Stimulated activated CD4-positive, alpha-beta T cell treated with anti-CD3 and anti-CD28 coated beads, Interleukin-15, amount 100 ng/mL, for 24 hours (primary cell): Measurements from ENCODE around the gene TOGARAM2.

Experiments
- DNase-seq: peaks from one replicate; pipeline ENCODE4 v3.0.0-alpha.2; 2020

Gene TOGARAM2

GRCh38 chr2:29000481-29000880, 19.4 kb downstream of the TOGARAM2 start:
- peak; percentile 29 for DNase-seq

GRCh38 chr2:29000956-29001355, 19.9 kb downstream of the TOGARAM2 start:
- DNase-seq, result no peak

DNA sequence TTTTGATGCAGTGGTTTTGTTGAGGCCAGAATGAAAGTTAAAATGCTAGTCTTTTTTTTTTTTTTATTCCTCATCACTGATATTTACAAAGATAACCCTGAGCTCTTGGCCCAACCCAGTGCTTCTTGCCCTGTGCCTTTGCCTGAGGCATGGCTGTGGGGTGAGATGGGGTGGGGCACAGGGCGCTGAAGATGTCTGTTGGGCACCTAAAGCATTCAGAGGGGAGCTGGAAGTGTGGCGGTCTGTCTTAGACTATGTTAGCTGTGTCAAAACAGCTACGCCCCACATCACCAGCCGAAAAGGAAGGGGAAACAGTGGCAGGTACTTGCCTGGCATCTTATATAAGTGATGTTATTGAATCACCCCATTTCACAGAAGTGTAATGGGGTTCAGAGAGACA, 20.7 kb downstream of the TOGARAM2 start:
- no peak for DNase-seq

DNA sequence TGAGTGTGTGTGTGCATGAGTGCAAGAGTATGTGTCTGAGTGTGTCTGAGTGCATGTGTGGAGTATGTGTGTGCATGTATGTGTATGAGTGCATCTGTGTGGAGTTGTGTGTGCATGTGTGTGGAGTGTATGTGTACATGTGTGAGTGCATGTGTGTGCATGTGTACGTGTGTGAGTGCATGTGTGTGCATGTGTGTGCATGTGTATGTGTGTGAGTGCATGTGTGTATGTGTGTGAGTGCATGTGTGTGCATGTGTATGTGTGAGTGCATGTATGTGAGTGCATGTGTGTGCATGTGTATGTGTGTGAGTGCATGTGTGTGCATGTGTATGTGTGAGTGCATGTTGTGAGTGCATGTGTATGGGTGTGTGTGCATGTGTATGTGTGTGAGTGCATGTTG, 23.7 kb downstream of the TOGARAM2 start:
- DNase-seq, result no peak

- no peak for DNase-seq
Observed at GRCh38 chr2:29005331-29005730, 24.2 kb downstream of the TOGARAM2 start.

- no peak for DNase-seq
Observed at GRCh38 chr2:29006092-29006979, 25.2 kb downstream of the TOGARAM2 start.

DNA sequence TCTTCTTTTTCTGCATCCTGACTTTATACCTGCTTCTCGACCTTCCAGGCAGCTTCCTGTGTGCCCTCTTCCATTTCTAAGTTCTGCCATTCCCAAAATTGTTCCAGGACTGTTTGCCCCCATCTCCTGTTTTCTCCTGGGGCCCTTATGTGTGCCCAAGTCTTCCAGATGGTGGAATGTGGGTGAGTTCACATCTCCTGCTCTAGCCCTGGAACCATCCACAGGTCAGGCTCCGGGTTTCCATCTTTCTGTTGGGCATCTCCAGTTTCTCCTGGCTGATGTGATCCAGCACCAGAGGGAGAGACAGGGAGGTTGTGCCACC, 25.8 kb downstream of the TOGARAM2 start:
- no peak for DNase-seq

- no peak for DNase-seq
Observed at GRCh38 chr2:29009270-29009669, 28.2 kb downstream of the TOGARAM2 start.

DNA sequence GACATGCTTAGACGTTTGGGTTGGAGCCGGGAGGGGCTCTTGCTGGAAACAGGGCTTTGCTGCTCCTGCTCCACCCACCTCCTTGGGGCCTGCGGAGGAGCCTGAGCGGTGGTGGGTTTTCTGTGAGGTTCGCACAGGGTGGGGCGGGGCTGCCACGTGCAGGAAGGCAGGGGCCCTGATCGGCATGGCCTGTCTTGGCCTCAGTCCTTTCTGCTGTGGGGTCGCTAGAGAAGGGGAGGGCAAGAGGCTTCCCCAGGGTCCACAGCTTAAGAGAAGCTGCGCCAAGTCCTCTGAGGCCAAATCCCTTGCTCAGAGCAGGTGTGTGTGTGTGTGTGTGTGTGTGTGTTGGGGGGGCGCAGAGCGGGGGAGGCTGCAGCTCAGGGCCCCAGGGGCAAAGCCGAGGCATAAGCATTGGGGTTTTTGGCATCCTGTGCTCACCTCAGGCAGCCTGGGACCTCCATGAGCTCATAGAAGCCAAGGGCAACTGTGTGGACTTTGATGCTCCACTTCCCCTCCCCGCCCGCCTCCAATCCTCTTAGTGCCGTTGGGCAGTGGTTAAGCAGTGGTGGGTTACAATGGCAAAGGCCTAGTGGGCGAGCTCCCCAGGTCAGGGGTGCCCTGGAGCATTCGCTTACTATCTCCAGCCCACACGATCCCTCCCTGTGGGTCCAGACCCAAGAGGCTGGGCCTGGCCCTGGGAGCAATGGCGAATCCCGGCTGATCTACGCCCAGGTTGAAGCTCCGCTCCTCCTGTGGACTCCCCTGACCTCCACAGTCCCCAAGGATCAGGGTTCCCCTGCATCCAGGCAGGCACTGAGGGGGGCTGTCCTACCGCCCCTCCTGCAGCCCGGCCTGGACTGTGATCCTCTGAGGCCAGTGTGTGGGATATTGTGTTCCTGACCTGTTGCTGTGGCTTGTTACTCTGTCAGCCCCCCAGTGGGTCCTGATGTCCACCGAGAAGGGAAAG, 28.9 kb downstream of the TOGARAM2 start:
- no peak for DNase-seq

- peak; percentile 47 for DNase-seq
Observed at GRCh38 chr2:29010946-29011345, 29.8 kb downstream of the TOGARAM2 start.

- DNase-seq, result peak; percentile 61
Observed at GRCh38 chr2:29011418-29012060, 30.4 kb downstream of the TOGARAM2 start.

- DNase-seq, result peak; percentile 21
Observed at GRCh38 chr2:29012211-29012681, 31.1 kb downstream of the TOGARAM2 start.

DNA sequence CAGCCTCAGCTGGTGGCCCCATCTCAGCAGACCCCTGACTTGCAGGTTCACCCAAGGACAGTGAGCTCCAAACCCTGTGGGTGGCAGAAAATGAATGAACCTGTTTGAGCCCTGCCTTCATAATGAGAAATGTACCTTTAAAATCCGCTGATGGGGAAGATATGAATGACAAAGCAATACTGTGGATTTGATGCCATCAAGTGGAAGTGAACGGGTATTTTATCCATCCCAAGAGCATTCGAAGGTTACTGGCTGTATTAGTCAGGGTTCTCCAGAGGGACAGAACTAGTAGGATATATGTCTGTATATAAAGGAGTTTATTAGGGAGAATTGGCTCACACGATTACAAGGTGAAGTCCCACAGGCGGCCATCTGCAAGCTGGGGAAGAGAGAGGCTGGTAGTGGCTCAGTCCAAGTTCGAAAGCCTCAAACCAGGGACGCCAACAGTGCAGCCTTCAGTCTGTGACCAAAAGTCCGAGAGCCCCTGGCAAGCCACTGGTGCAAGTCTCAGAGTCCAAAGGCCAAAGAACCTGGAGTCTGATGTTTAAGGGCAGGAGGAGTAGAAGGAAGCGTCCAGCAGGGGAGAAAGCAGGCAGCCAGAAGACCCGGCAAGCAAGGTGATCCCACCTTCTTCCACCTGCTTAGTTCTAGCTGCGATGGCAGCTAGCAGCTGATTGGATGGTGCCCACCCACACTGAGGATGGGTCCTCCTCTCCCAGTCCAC, 32.1 kb downstream of the TOGARAM2 start:
- DNase-seq, result no peak

DNA sequence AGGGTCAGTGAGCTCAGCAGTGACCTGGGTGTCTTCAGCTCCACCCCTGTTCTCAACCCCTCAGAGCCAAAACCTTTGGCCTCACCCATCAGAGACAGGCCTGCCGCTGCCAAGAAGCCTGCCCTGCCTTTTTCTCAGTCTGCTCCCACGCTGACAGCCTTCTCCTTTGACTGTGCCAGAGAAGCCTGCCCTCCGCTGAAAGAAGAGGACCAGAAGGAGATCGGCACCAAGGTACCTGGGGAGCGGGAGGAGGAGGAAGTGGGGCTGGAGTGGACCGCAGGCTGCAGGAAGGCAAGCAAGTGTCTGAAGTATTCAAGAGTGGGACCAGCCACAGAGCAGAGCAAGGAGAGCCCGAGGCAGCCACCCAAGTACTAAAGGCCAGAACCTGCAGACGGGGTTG, 33.2 kb downstream of the TOGARAM2 start:
- DNase-seq, result peak; percentile 42

DNA sequence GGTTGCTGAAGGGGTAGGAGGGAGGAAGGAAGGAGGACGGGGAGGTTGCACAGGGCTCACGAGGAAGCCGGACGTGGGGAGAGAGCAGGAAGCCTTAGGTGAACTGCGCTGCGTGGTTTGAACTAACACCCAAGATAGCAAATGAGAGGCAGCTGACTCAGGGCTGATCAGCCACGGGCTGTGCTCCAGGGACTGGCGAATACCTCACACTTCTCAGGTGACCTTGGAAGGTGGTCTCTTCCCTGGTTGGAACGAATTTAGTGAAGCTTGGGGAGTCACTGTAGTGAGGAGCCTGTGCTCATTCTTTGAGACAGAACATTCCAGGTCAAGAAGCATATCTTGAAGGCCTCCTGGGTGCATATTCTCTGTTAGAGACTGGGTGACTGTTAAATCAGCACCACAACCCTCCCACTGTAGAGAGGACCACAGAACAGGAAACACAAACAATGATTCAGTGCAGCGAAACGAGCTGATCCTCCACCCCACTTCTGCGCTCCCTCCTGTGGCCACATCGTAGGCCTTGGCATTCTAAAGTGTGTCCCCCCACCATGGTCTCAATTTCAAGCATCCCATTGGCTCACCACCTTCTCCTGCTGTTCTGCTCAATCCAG, 33.8 kb downstream of the TOGARAM2 start:
- peak; percentile 80 for DNase-seq

- no peak for DNase-seq
Observed at GRCh38 chr2:29015701-29016470, 34.8 kb downstream of the TOGARAM2 start.

- DNase-seq, result no peak
Observed at GRCh38 chr2:29016504-29016903, 35.4 kb downstream of the TOGARAM2 start.

GRCh38 chr2:29017716-29018435, 36.8 kb downstream of the TOGARAM2 start:
- DNase-seq, result no peak

GRCh38 chr2:29021886-29022285, 40.8 kb downstream of the TOGARAM2 start:
- no peak for DNase-seq

DNA sequence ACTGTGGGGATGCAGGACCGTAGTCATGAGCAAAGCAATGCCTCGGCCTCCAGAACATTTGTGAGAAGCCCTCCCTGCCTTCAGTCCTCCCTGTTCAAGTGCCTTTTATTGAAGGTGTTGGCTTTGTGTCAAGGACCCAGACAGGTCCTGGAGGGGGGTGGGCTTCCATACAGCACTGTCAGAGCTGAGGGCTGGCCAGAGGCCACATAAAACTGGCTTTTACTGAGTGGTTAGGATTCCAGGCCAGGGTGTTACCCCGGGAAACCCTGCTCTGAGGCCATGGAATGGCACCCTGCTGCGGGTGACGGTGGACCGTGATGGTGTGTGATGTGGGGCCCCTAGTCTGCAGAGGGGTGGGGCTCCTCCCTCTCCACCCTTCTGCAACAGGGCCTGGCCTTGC, 41.6 kb downstream of the TOGARAM2 start:
- DNase-seq, result no peak

DNA sequence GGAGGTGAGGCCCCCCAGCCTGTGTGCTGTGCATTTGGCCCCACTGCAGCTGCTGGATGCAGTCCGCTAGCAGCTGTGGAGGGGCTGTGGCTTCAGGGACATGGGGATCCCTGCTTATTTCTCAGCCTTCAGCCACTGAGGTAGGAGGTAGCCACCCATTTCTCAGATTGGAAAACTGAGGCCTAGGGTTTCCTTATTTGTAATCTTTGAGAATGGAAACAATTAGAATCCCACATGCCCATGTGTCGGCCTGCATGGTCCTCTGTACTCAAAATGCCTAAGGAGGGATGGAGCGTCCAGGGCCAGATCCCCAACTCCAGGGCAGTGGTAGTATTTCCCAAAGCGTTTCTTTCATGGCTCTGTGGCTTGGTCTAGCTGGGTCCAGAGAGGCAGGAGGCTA, 42.1 kb downstream of the TOGARAM2 start:
- DNase-seq, result no peak
